Epithelial cell of proximal tubule (primary cell): ENCODE results near the gene CC2D1A. TPM values are rescaled to one million over a fixed set of nuclear protein-coding genes. Genes with fewer than 3 reads are reported as not detected.

Experiments
- DNase-seq: peaks from one replicate; pipeline ENCODE4 v3.0.0-alpha.2; 2011; ENCODE audit warnings: low read depth
- H3K4me3 ChIP-seq: 2 replicates; pipeline ENCODE4 v1.5.1; 2011; ENCODE audit warnings: low read depth, mild to moderate bottlenecking, low read length
- CTCF ChIP-seq: conservative IDR thresholded peaks from 2 replicates; pipeline ENCODE4 v1.5.1; 2012; ENCODE audit warnings: low read depth, mild to moderate bottlenecking, low read length
- total RNA-seq: library from RNA; depleted of rRNA; stranded (reverse); fragments of >200 nt; gene quantifications from 2 replicates; pipeline ENCODE4 v1.2.3, GENCODE V29; 2015

Gene CC2D1A
- total RNA-seq, 1 donor from 2014 or later, result 30.6 TPM

- no peak overlapping the region for H3K4me3 ChIP-seq
- TF ChIP-seq CTCF, result no peak
- DNase-seq, result no peak
Observed at GRCh38 chr19:13976446-13976845, 70.4 kb downstream of the CC2D1A start.

GRCh38 chr19:13977803-13978202 is 71.8 kb downstream of the CC2D1A start:
- DNase-seq, result no peak
- no peak overlapping the region for H3K4me3 ChIP-seq
- TF ChIP-seq CTCF, result no peak

- no peak overlapping the region for H3K4me3 ChIP-seq
- no peak for TF ChIP-seq CTCF
- DNase-seq, result no peak
Observed at GRCh38 chr19:13978351-13979243, 72.6 kb downstream of the CC2D1A start.

- TF ChIP-seq CTCF, result no peak
- no peak overlapping the region for H3K4me3 ChIP-seq
- DNase-seq, result no peak
Observed at GRCh38 chr19:13979244-13979615, 73.2 kb downstream of the CC2D1A start.

- no peak overlapping the region for H3K4me3 ChIP-seq
- no peak for DNase-seq
- no peak for TF ChIP-seq CTCF
Observed at GRCh38 chr19:13979686-13980085, 73.7 kb downstream of the CC2D1A start.

- DNase-seq, result no peak
- TF ChIP-seq CTCF, result no peak
- no peak overlapping the region for H3K4me3 ChIP-seq
Observed at GRCh38 chr19:13980340-13980739, 74.3 kb downstream of the CC2D1A start.

Other genes starting within 250 kb of the CC2D1A start
- 47.8 and 63.0 TPM in 2 replicates for gene MRI1, start 141.7 kb upstream of the CC2D1A start, total RNA-seq
- gene C19orf53, start 131.7 kb upstream of the CC2D1A start, total RNA-seq, result 197 and 200 TPM in 2 replicates
- gene ZSWIM4, start 110.8 kb upstream of the CC2D1A start, total RNA-seq, result 9.4 and 13.5 TPM in 2 replicates
- not detected in 2 replicates for gene NANOS3, start 29.1 kb upstream of the CC2D1A start, total RNA-seq
- 0.58 and 1.4 TPM in 2 replicates for gene BRME1, start 84 bp upstream of the CC2D1A start, total RNA-seq
- 0.46 TPM in 1 of 2 replicates, not detected in the other for gene PODNL1, start 32.2 kb downstream of the CC2D1A start, total RNA-seq
- gene DCAF15, start 46.3 kb downstream of the CC2D1A start, total RNA-seq, result 49.5 and 52.5 TPM in 2 replicates
- 4.2 and 4.5 TPM in 2 replicates for gene RFX1, start 100.1 kb downstream of the CC2D1A start, total RNA-seq
- not detected in 2 replicates for gene RLN3, start 121.9 kb downstream of the CC2D1A start, total RNA-seq
- 9.3 and 10.1 TPM in 2 replicates for gene IL27RA, start 125.6 kb downstream of the CC2D1A start, total RNA-seq
- 0.17 and 0.36 TPM in 2 replicates for gene PALM3, start 155.9 kb downstream of the CC2D1A start, total RNA-seq
- 0.80 and 6.0 TPM in 2 replicates for gene MISP3, start 166.6 kb downstream of the CC2D1A start, total RNA-seq
- gene C19orf67, start 179.6 kb downstream of the CC2D1A start, total RNA-seq, result 0.63 TPM in 1 of 2 replicates, not detected in the other
- gene SAMD1, start 184.6 kb downstream of the CC2D1A start, total RNA-seq, result 30.7 and 53.6 TPM in 2 replicates
- 40.8 and 41.0 TPM in 2 replicates for gene PRKACA, start 211.6 kb downstream of the CC2D1A start, total RNA-seq
- gene ASF1B, start 230.4 kb downstream of the CC2D1A start, total RNA-seq, result 74.0 and 98.7 TPM in 2 replicates